ENCODE data around the gene CLCN6. TPM values are rescaled to one million over a fixed set of nuclear protein-coding genes. Genes with fewer than 3 reads are reported as not detected.

The CLCN6 gene
- polyA plus RNA-seq, 1 donor from 2014 or later: 12.5 TPM

- TF ChIP-seq EZH2 (IDR thresholded peaks at IDR 0.05; ENCODE audit: borderline replicate concordance, insufficient read depth, low read length, poor library complexity, severe bottlenecking) (no peak), EP300 (conservative IDR thresholded peaks at IDR 0.05; ENCODE audit: poor library complexity, severe bottlenecking) (no peak), POLR2AphosphoS5 (IDR thresholded peaks at IDR 0.05) (no peak), RAD21 (conservative IDR thresholded peaks at IDR 0.05) (no peak), CTCF (IDR thresholded peaks at IDR 0.05; ENCODE audit: poor library complexity, severe bottlenecking) (no peak), REST (IDR thresholded peaks at IDR 0.05; ENCODE audit: borderline replicate concordance) (no peak), TAF1 (IDR thresholded peaks at IDR 0.05; ENCODE audit: low read depth) (no peak), SMC3 (conservative IDR thresholded peaks at IDR 0.05; ENCODE audit: poor library complexity) (no peak), MXI1 (conservative IDR thresholded peaks at IDR 0.05; ENCODE audit: poor library complexity, severe bottlenecking) (no peak)
- H3K79me2 ChIP-seq (replicated peaks; ENCODE audit: insufficient read depth, low read length): no peaks in the 10 kb centered on the region
- H3K27me3 ChIP-seq (ENCODE audit: insufficient read depth, low read depth, low read length): no peaks in the 10 kb centered on the region
- no peaks in the 10 kb centered on the region for H4K20me1 ChIP-seq (ENCODE audit: insufficient read depth)
- H3K9me2 ChIP-seq (ENCODE audit: insufficient read depth, low read length): no peaks in the 10 kb centered on the region
- no peaks in the 10 kb centered on the region for H3F3A ChIP-seq (ENCODE audit: insufficient read depth, low read length, poor library complexity, severe bottlenecking)
- H3K4me2 ChIP-seq (ENCODE audit: low read length): no peak overlapping the region
- H2AFZ ChIP-seq (ENCODE audit: low read depth, low read length): no peak overlapping the region
- no peaks in the 10 kb centered on the region for H3K9me3 ChIP-seq (ENCODE audit: low read length)
- no peaks in the 10 kb centered on the region for H3K36me3 ChIP-seq (ENCODE audit: insufficient read depth, low read length)
- H3K4me3 ChIP-seq (ENCODE audit: low read length): no peak overlapping the region
- no peak overlapping the region for H3K9ac ChIP-seq (ENCODE audit: low read length)
- no peak overlapping the region for H3K27ac ChIP-seq (ENCODE audit: low read length)
Observed at GRCh38 chr1:11833900-11834299, 27.9 kb downstream of the CLCN6 start.

- no peaks in the 10 kb centered on the region for H3K36me3 ChIP-seq (ENCODE audit: insufficient read depth, low read length)
Observed at GRCh38 chr1:11835441-11836225, 29.6 kb downstream of the CLCN6 start.

More at GRCh38 chr1:11835441-11836225, 29.6 kb downstream of the CLCN6 start:
- Histone ChIP-seq H3K4me3 (ENCODE audit: low read length) (no peak overlapping the region), H4K20me1 (ENCODE audit: insufficient read depth) (no peaks in the 10 kb centered on the region), H3K9me2 (ENCODE audit: insufficient read depth, low read length) (no peaks in the 10 kb centered on the region), H3K27me3 (ENCODE audit: insufficient read depth, low read depth, low read length) (no peaks in the 10 kb centered on the region), H3F3A (ENCODE audit: insufficient read depth, low read length, poor library complexity, severe bottlenecking) (no peaks in the 10 kb centered on the region), H2AFZ (ENCODE audit: low read depth, low read length) (no peak overlapping the region), H3K9me3 (ENCODE audit: low read length) (no peaks in the 10 kb centered on the region), H3K9ac (ENCODE audit: low read length) (no peak overlapping the region), H3K79me2 (replicated peaks; ENCODE audit: insufficient read depth, low read length) (no peaks in the 10 kb centered on the region), H3K4me2 (ENCODE audit: low read length) (no peak overlapping the region), H3K27ac (ENCODE audit: low read length) (no peak overlapping the region)
- TF ChIP-seq EZH2 (IDR thresholded peaks at IDR 0.05; ENCODE audit: borderline replicate concordance, insufficient read depth, low read length, poor library complexity, severe bottlenecking) (no peak), EP300 (conservative IDR thresholded peaks at IDR 0.05; ENCODE audit: poor library complexity, severe bottlenecking) (no peak), MXI1 (conservative IDR thresholded peaks at IDR 0.05; ENCODE audit: poor library complexity, severe bottlenecking) (no peak), TAF1 (IDR thresholded peaks at IDR 0.05; ENCODE audit: low read depth) (no peak), CTCF (IDR thresholded peaks at IDR 0.05; ENCODE audit: poor library complexity, severe bottlenecking) (no peak), SMC3 (conservative IDR thresholded peaks at IDR 0.05; ENCODE audit: poor library complexity) (no peak), POLR2AphosphoS5 (IDR thresholded peaks at IDR 0.05) (no peak), REST (IDR thresholded peaks at IDR 0.05; ENCODE audit: borderline replicate concordance) (no peak)
